ENCODE data around the gene BAHCC1.
A peak's percentile ranks its signal among the peaks of the same experiment; 100 is the strongest.

BAHCC1 gene

DNA sequence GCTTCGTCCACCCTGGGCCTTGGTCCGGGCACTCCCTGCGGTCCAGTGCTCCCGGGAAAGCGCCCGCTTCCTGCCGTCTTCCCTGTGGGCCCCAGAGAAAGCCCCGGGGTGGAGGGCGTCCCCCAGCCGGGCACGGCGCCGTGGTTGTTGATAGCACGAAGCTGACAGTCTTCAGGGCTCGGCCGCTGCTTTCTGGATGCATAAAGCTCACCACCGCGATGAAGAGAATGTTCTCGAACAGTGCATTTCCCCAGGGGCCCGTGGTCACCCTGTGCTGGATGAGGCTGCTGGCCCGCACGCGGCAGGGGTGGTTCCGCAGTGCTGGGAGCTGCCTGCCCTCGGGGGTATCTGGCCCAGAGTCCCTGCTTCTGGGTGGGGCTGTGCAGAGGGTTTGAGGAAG, 53.2 kb downstream of the BAHCC1 start:
- no peaks in the 10 kb centered on the region for H3K27me3 ChIP-seq (ENCODE audit: control insufficient read depth in 3 of 3, insufficient read depth in 3 of 3, low read depth in 1 of 3, low read length in 3 of 3)
- H3K9ac ChIP-seq (ENCODE audit: low read depth, low read length, poor library complexity), result peak overlapping the region; percentile 44
- H3K79me1 ChIP-seq (ENCODE audit: low read depth, low read length), result peaks cover 1% of the 10 kb centered on the region
- H3K4me3 ChIP-seq (ENCODE audit: low read length in 2 of 2), result no peak overlapping the region
- DNase-seq (ENCODE audit: low spot score), result no peak
- no peak overlapping the region for H4K8ac ChIP-seq (ENCODE audit: low read depth, low read length)
- H3K9me3 ChIP-seq (replicated peaks in 1 of 2; ENCODE audit: control insufficient read depth in 2 of 2, insufficient read depth in 1 of 2, low read depth in 1 of 2, low read length in 2 of 2), result no peaks in the 10 kb centered on the region
- no peak overlapping the region for H2AK5ac ChIP-seq (ENCODE audit: low read depth, low read length)
- H3K27ac ChIP-seq (replicated peaks; ENCODE audit: low read length), result no peak overlapping the region
- H2BK120ac ChIP-seq (ENCODE audit: low read depth, low read length), result peak overlapping the region; percentile 61
- no peak overlapping the region for H3K14ac ChIP-seq (ENCODE audit: low read length)
- H4K91ac ChIP-seq (ENCODE audit: low read depth, low read length, poor library complexity), result no peak overlapping the region
- no CpG with 5 or more reads among the region's 25 CpGs for WGBS, 2 donors (ENCODE audit: extremely low coverage in 2 of 2, insufficient read length in 2 of 2, insufficient replicate concordance in 1 of 2)
- peak overlapping the region; percentile 66 for H2BK5ac ChIP-seq (ENCODE audit: low read length)
- peaks cover 5 to 43% of the 10 kb centered on the region in 2 donors for H3K36me3 ChIP-seq (replicated peaks in 1 of 2; ENCODE audit: control insufficient read depth in 2 of 2, insufficient read depth in 2 of 2, low read length in 2 of 2)
- no peak overlapping the region for H3K4me2 ChIP-seq (ENCODE audit: insufficient read depth, low read length, poor library complexity, severe bottlenecking)
- no peak overlapping the region for H2BK12ac ChIP-seq (ENCODE audit: low read length)
- no peak overlapping the region for H3K18ac ChIP-seq (ENCODE audit: low read length)
- no peak overlapping the region for H2AFZ ChIP-seq (ENCODE audit: low read length)
- H3K4me1 ChIP-seq (ENCODE audit: control insufficient read depth in 2 of 2, insufficient read depth in 1 of 2, low read depth in 1 of 2, low read length in 2 of 2), result no peaks in the 10 kb centered on the region
- H3K4ac ChIP-seq (ENCODE audit: low read length), result no peak overlapping the region
- H2BK15ac ChIP-seq (ENCODE audit: low read length), result no peak overlapping the region
- H3K23ac ChIP-seq (ENCODE audit: low read depth, low read length, poor library complexity), result no peak overlapping the region

DNA sequence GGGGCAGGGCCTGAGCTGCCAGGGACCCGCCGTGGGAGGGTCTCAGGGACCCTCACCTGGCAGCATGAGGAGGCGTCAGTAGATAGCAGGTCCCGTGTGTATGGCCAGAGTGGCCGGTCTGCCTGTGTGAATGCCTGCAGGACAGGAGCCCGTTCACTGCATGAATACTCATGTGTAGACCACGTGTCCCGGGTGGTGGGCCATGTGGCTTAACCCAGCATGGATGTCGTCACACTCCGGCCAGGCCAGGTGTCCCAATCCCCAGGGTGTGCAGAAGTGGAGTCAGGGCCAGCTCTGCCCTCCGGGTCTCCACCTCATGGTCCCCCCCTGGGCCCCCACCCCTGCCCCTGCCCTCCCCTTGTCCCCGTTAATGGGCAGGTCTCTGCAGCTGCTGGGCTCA, 53.7 kb downstream of the BAHCC1 start:
- Histone ChIP-seq H4K8ac (ENCODE audit: low read depth, low read length) (no peak overlapping the region), H3K4me2 (ENCODE audit: insufficient read depth, low read length, poor library complexity, severe bottlenecking) (no peak overlapping the region), H3K36me3 (replicated peaks in 1 of 2; ENCODE audit: control insufficient read depth in 2 of 2, insufficient read depth in 2 of 2, low read length in 2 of 2) (peaks cover 2 to 39% of the 10 kb centered on the region in 2 donors), H2BK120ac (ENCODE audit: low read depth, low read length) (no peak overlapping the region), H3K4ac (ENCODE audit: low read length) (no peak overlapping the region), H2AK5ac (ENCODE audit: low read depth, low read length) (no peak overlapping the region), H3K79me1 (ENCODE audit: low read depth, low read length) (peaks cover 1% of the 10 kb centered on the region), H3K4me3 (ENCODE audit: low read length in 2 of 2) (no peak overlapping the region), H3K18ac (ENCODE audit: low read length) (no peak overlapping the region), H2BK12ac (ENCODE audit: low read length) (no peak overlapping the region), H2BK15ac (ENCODE audit: low read length) (no peak overlapping the region), H3K23ac (ENCODE audit: low read depth, low read length, poor library complexity) (no peak overlapping the region), H2AFZ (ENCODE audit: low read length) (no peak overlapping the region), H3K27me3 (ENCODE audit: control insufficient read depth in 3 of 3, insufficient read depth in 3 of 3, low read depth in 1 of 3, low read length in 3 of 3) (no peaks in the 10 kb centered on the region), H4K91ac (ENCODE audit: low read depth, low read length, poor library complexity) (no peak overlapping the region), H3K9ac (ENCODE audit: low read depth, low read length, poor library complexity) (no peak overlapping the region), H3K9me3 (replicated peaks in 1 of 2; ENCODE audit: control insufficient read depth in 2 of 2, insufficient read depth in 1 of 2, low read depth in 1 of 2, low read length in 2 of 2) (no peaks in the 10 kb centered on the region), H3K4me1 (ENCODE audit: control insufficient read depth in 2 of 2, insufficient read depth in 1 of 2, low read depth in 1 of 2, low read length in 2 of 2) (no peaks in the 10 kb centered on the region), H3K14ac (ENCODE audit: low read length) (no peak overlapping the region), H3K27ac (replicated peaks; ENCODE audit: low read length) (no peak overlapping the region), H2BK5ac (ENCODE audit: low read length) (peak overlapping the region; percentile 66)
- WGBS, 2 donors (ENCODE audit: extremely low coverage in 2 of 2, insufficient read length in 2 of 2, insufficient replicate concordance in 1 of 2), result no CpG with 5 or more reads among the region's 12 CpGs
- no peak for DNase-seq (ENCODE audit: low spot score)

DNA sequence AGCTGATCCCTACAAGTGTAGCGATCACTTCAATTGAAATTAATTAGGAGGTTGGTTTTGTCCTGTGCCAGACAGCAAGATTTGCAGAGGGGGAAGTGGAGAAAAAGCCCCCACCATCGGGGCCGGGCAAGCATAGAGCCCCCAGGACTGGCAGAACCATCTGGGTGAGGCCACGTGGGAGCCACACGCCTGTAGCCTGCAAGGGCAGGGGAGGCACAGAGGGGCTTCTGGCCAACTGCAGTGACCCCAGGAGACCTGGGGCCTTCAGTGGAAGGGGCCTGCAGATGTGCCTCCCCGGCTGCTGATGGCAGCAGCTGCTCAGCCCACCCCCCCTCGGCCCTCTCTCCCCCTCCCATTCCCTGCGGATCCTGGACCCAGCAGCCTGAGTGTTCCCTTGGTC, 54.1 kb downstream of the BAHCC1 start:
- no peak overlapping the region for H2BK120ac ChIP-seq (ENCODE audit: low read depth, low read length)
- no peak overlapping the region for H2BK5ac ChIP-seq (ENCODE audit: low read length)
- H3K79me1 ChIP-seq (ENCODE audit: low read depth, low read length), result peaks cover 1% of the 10 kb centered on the region
- H3K36me3 ChIP-seq (replicated peaks in 1 of 2; ENCODE audit: control insufficient read depth in 2 of 2, insufficient read depth in 2 of 2, low read length in 2 of 2), result peaks cover 2 to 37% of the 10 kb centered on the region in 2 donors
- H3K4me1 ChIP-seq (ENCODE audit: control insufficient read depth in 2 of 2, insufficient read depth in 1 of 2, low read depth in 1 of 2, low read length in 2 of 2), result no peaks in the 10 kb centered on the region
- H2BK12ac ChIP-seq (ENCODE audit: low read length), result no peak overlapping the region
- H4K91ac ChIP-seq (ENCODE audit: low read depth, low read length, poor library complexity), result no peak overlapping the region
- no peak overlapping the region for H3K4ac ChIP-seq (ENCODE audit: low read length)
- H3K27me3 ChIP-seq (ENCODE audit: control insufficient read depth in 3 of 3, insufficient read depth in 3 of 3, low read depth in 1 of 3, low read length in 3 of 3), result no peaks in the 10 kb centered on the region
- no peak overlapping the region for H3K23ac ChIP-seq (ENCODE audit: low read depth, low read length, poor library complexity)
- H3K9me3 ChIP-seq (replicated peaks in 1 of 2; ENCODE audit: control insufficient read depth in 2 of 2, insufficient read depth in 1 of 2, low read depth in 1 of 2, low read length in 2 of 2), result no peaks in the 10 kb centered on the region
- H2AFZ ChIP-seq (ENCODE audit: low read length), result no peak overlapping the region
- no peak overlapping the region for H2AK5ac ChIP-seq (ENCODE audit: low read depth, low read length)
- no peak overlapping the region for H4K8ac ChIP-seq (ENCODE audit: low read depth, low read length)
- no peak overlapping the region for H3K14ac ChIP-seq (ENCODE audit: low read length)
- H3K27ac ChIP-seq (replicated peaks; ENCODE audit: low read length), result no peak overlapping the region
- no peak overlapping the region for H3K4me3 ChIP-seq (ENCODE audit: low read length in 2 of 2)
- no peak overlapping the region for H3K18ac ChIP-seq (ENCODE audit: low read length)
- no peak for DNase-seq (ENCODE audit: low spot score)
- no CpG with 5 or more reads among the region's 8 CpGs for WGBS, 2 donors (ENCODE audit: extremely low coverage in 2 of 2, insufficient read length in 2 of 2, insufficient replicate concordance in 1 of 2)
- peak overlapping the region; percentile 21 for H3K9ac ChIP-seq (ENCODE audit: low read depth, low read length, poor library complexity)
- no peak overlapping the region for H3K4me2 ChIP-seq (ENCODE audit: insufficient read depth, low read length, poor library complexity, severe bottlenecking)
- no peak overlapping the region for H2BK15ac ChIP-seq (ENCODE audit: low read length)

DNA sequence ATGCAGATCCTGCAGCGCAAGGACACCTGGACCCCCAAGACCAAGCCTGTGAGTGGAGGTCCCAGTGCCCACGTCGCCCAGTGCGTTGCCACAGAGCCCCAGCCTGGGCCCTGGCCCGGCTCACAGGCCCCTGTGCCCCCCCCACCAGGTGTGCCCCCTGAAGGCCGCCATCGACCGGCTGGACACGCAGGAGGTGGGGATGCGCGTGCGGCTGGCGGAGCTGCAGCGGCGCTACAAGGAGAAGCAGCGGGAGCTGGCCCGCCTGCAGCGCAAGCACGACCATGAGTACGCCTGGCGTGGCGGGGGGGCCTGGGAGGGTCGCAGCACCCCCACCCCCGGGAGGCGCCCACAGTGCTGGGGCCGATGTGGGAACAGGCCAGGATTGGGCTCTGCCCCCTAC, 56.6 kb downstream of the BAHCC1 start:
- no peak overlapping the region for H4K8ac ChIP-seq (ENCODE audit: low read depth, low read length)

More for the DNA sequence above, 56.6 kb downstream of the BAHCC1 start:
- H2BK12ac ChIP-seq (ENCODE audit: low read length), result no peak overlapping the region
- H3K79me1 ChIP-seq (ENCODE audit: low read depth, low read length), result no peaks in the 10 kb centered on the region
- WGBS, 2 donors (ENCODE audit: extremely low coverage in 2 of 2, insufficient read length in 2 of 2, insufficient replicate concordance in 1 of 2), result no CpG with 5 or more reads among the region's 26 CpGs
- H2BK5ac ChIP-seq (ENCODE audit: low read length), result no peak overlapping the region
- DNase-seq (ENCODE audit: low spot score), result no peak
- no peak overlapping the region for H3K14ac ChIP-seq (ENCODE audit: low read length)
- no peak overlapping the region for H3K4me3 ChIP-seq (ENCODE audit: low read length in 2 of 2)
- H3K27ac ChIP-seq (replicated peaks; ENCODE audit: low read length), result no peak overlapping the region
- H3K9ac ChIP-seq (ENCODE audit: low read depth, low read length, poor library complexity), result peak overlapping the region; percentile 44
- H2AFZ ChIP-seq (ENCODE audit: low read length), result no peak overlapping the region
- no peak overlapping the region for H2BK120ac ChIP-seq (ENCODE audit: low read depth, low read length)
- H3K18ac ChIP-seq (ENCODE audit: low read length), result no peak overlapping the region
- H3K36me3 ChIP-seq (replicated peaks in 1 of 2; ENCODE audit: control insufficient read depth in 2 of 2, insufficient read depth in 2 of 2, low read length in 2 of 2), result peaks cover 2 to 35% of the 10 kb centered on the region in 2 donors
- no peak overlapping the region for H4K91ac ChIP-seq (ENCODE audit: low read depth, low read length, poor library complexity)
- peaks cover 9 to 11% of the 10 kb centered on the region in 2 donors for H3K4me1 ChIP-seq (ENCODE audit: control insufficient read depth in 2 of 2, insufficient read depth in 1 of 2, low read depth in 1 of 2, low read length in 2 of 2)
- H3K9me3 ChIP-seq (replicated peaks in 1 of 2; ENCODE audit: control insufficient read depth in 2 of 2, insufficient read depth in 1 of 2, low read depth in 1 of 2, low read length in 2 of 2), result peaks cover 0 to 4% of the 10 kb centered on the region in 2 donors
- no peak overlapping the region for H2BK15ac ChIP-seq (ENCODE audit: low read length)
- no peak overlapping the region for H3K23ac ChIP-seq (ENCODE audit: low read depth, low read length, poor library complexity)
- H3K4me2 ChIP-seq (ENCODE audit: insufficient read depth, low read length, poor library complexity, severe bottlenecking), result no peak overlapping the region
- H3K27me3 ChIP-seq (ENCODE audit: control insufficient read depth in 3 of 3, insufficient read depth in 3 of 3, low read depth in 1 of 3, low read length in 3 of 3), result no peaks in the 10 kb centered on the region
- H2AK5ac ChIP-seq (ENCODE audit: low read depth, low read length), result no peak overlapping the region
- no peak overlapping the region for H3K4ac ChIP-seq (ENCODE audit: low read length)

All from neuronal stem cell (in vitro differentiated cells).